Kidney (tissue), 14 donors: Measurements from ENCODE around the gene PLEK2. TPM values are rescaled to one million over a fixed set of nuclear protein-coding genes. Genes with fewer than 3 reads are reported as not detected.

Experiments
- DNase-seq, 5 donors: peaks; one replicate each; pipeline ENCODE4 v3.0.0-alpha.2; 2013 to 2020
- FAIRE-seq: peaks from 2 replicates; lab custom pipeline; 2012; peaks lifted over from hg19 to GRCh38; lab: Jason Lieb, UNC
- H3K27ac ChIP-seq, 2 donors: one replicate each; pipeline ENCODE4 v1.7.0; 2013; ENCODE audit warnings: low read depth in 2 of 2, low read length in 2 of 2, inconsistent platforms in 1 of 2
- H3K27me3 ChIP-seq: one replicate; pipeline ENCODE4 v1.7.1; 2013; ENCODE audit warnings: low read length, inconsistent platforms; ENCODE audit not compliant: control insufficient read depth, insufficient read depth
- H3K36me3 ChIP-seq, 3 donors: one replicate each; pipeline versions ENCODE4 v1.7.0 to v1.7.1; 2013; ENCODE audit warnings: low read length in 3 of 3, control low read depth in 1 of 3, inconsistent platforms in 1 of 3; ENCODE audit not compliant: insufficient read depth in 3 of 3, control insufficient read depth in 2 of 3
- H3K4me1 ChIP-seq, 3 donors: one replicate each; pipeline versions ENCODE4 v1.7.0 to v1.7.1; 2013; ENCODE audit warnings: low read length in 3 of 3, inconsistent platforms in 1 of 3, low read depth in 1 of 3; ENCODE audit not compliant: control insufficient read depth in 2 of 3, insufficient read depth in 2 of 3
- H3K4me3 ChIP-seq, 3 donors: one replicate each; pipeline versions ENCODE4 v1.7.0 to v1.8.1; 2013; ENCODE audit warnings: low read length in 3 of 3, control low read depth in 1 of 3, inconsistent platforms in 1 of 3
- H3K9ac ChIP-seq, 3 donors: one replicate each; pipeline versions ENCODE4 v1.7.0 to v1.7.1; 2013; ENCODE audit warnings: low read length in 3 of 3, control low read depth in 1 of 3, inconsistent platforms in 1 of 3
- H3K9me3 ChIP-seq, 3 donors: one replicate each; pipeline versions ENCODE4 v1.7.0 to v1.7.1; 2013; ENCODE audit warnings: low read length in 3 of 3, control low read depth in 1 of 3, inconsistent platforms in 1 of 3; ENCODE audit not compliant: control insufficient read depth in 2 of 3, insufficient read depth in 1 of 3
- CTCF ChIP-seq: IDR thresholded peaks from 3 replicates; pipeline ENCODE4 v1.5.1; 2012; ENCODE audit warnings: mild to moderate bottlenecking, moderate library complexity, borderline replicate concordance; ENCODE audit not compliant: insufficient read depth; ENCODE audit errors: extremely low read depth
- intact Hi-C: fragments of 100-400 bp; cut with DNase I; formaldehyde crosslinking; loops from one replicate; pipeline ENCODE4 v1.11.1; 2022
- polyA plus RNA-seq: library from polyadenylated mRNA; stranded (reverse); fragments of 350-450 nt; fragmentation: Illumina TruSeq; extraction: RNeasy Lipid Tissue Mini Kit (QIAGEN cat#74804); gene quantifications from one replicate; pipeline ENCODE4 v1.2.3, GENCODE V29; 2014; ENCODE audit warnings: low read depth, low replicate concordance; ENCODE audit not compliant: insufficient read depth
- total RNA-seq: library from RNA; stranded (reverse); fragmentation: NEBNext Ultra II Directional; extraction: Animal tissue kit (Norgen Biotek cat#: 25700); gene quantifications from one replicate; pipeline ENCODE4 v1.2.1, GENCODE V29; 2021
- donor health status: control.
- donor health status: control.
- donor health status: control.
- donor health status: control.
- donor health status: control.
- donor health status: DM: yes; HTN: yes; CAD: no.
- donor health status: Normal renal cell carcinoma (clear cell type).

The PLEK2 gene
- total and polyA plus RNA-seq, 2 donors from 2014 or later: 10.8 to 11.4 TPM

GRCh38 chr14:67389275-67389674 is 22.7 kb downstream of the PLEK2 start:
- intact Hi-C loops: no loop called here
- DNase-seq (no peak), FAIRE-seq (no peak)
- peaks cover 0 to 2% (median 0%) of the 10 kb centered on the region in 3 donors for H3K36me3 ChIP-seq
- H3K9me3 ChIP-seq: no peaks in the 10 kb centered on the region
- no peak overlapping the region for H3K27ac ChIP-seq
- TF ChIP-seq CTCF: no peak
- H3K4me1 ChIP-seq: no peaks in the 10 kb centered on the region
- no peak overlapping the region for H3K9ac ChIP-seq
- H3K4me3 ChIP-seq: no peak overlapping the region
- no peaks in the 10 kb centered on the region for H3K27me3 ChIP-seq

DNA sequence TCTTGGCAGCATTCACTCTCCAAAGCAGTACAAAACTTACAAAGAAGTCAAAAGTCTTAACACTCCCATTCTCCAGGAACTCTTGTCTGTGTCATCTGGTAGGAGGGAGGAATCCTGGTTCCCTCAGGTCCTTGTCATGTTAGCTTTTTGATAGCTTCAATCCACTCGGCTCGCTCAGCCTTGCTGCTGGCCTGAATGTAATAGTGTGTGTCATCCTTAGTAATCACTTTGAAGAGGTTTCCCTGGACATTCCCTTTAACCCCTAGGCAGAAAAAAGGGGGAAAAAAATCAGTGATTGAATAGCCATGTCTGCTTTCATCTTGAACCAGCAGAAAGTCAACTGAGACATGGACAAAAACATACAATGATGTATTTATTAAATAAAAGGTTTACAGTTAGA is 24.8 kb downstream of the PLEK2 start:
- H3K9me3 ChIP-seq: no peaks in the 10 kb centered on the region
- no peak for DNase-seq
- no peak overlapping the region for H3K4me3 ChIP-seq
- intact Hi-C loops: no loop called here
- no peak overlapping the region for H3K9ac ChIP-seq
- FAIRE-seq: no peak
- H3K27me3 ChIP-seq: no peaks in the 10 kb centered on the region
- no peak for TF ChIP-seq CTCF
- H3K36me3 ChIP-seq: peaks cover 0 to 8% (median 8%) of the 10 kb centered on the region in 3 donors
- no peaks in the 10 kb centered on the region for H3K4me1 ChIP-seq
- H3K27ac ChIP-seq: no peak overlapping the region

GRCh38 chr14:67385618-67386017 is 26.3 kb downstream of the PLEK2 start:
- TF ChIP-seq CTCF: no peak
- FAIRE-seq (no peak), DNase-seq (no peak)
- H3K9me3 ChIP-seq: no peaks in the 10 kb centered on the region
- H3K27me3 ChIP-seq: no peaks in the 10 kb centered on the region
- H3K4me1 ChIP-seq: no peaks in the 10 kb centered on the region
- H3K9ac ChIP-seq: no peak overlapping the region
- H3K4me3 ChIP-seq: no peak overlapping the region
- H3K27ac ChIP-seq: no peak overlapping the region
- intact Hi-C loops: no loop called here
- peaks cover 0 to 19% (median 12%) of the 10 kb centered on the region in 3 donors for H3K36me3 ChIP-seq

DNA sequence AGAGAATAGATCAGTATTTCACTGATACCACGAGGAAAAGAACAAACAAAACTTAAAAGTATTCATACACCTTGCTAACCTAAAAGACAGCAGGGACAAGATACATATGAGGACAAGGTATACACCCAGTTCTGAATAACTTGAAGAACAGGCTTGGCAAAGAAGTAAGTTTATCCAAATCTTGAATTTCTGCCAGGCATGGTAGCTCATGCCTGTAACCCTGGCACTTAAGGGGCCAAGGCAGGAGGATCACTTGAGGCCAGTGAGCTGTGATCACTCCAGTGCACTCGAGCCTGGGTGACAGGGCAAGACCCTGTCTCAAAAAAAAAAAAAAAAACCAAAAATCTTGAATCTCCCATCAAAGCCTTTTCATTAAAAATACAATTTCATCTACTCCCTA is 26.8 kb downstream of the PLEK2 start:
- Histone ChIP-seq H3K36me3 (peaks cover 2 to 21% (median 12%) of the 10 kb centered on the region in 3 donors), H3K27me3 (no peaks in the 10 kb centered on the region), H3K9me3 (no peaks in the 10 kb centered on the region), H3K9ac (no peak overlapping the region), H3K4me3 (no peak overlapping the region), H3K4me1 (no peaks in the 10 kb centered on the region), H3K27ac (no peak overlapping the region)
- no peak for TF ChIP-seq CTCF
- DNase-seq: no peak
- intact Hi-C loops: no loop called here
- FAIRE-seq: no peak
